Left ventricle myocardium inferior (tissue), 1 donor: ENCODE data around the gene OXER1. TPM values are rescaled to one million over a fixed set of nuclear protein-coding genes. Genes with fewer than 3 reads are reported as not detected.

Experiments used
- DNase-seq: peaks from one replicate; pipeline ENCODE4 v3.0.0-alpha.2; 2020
- H3K27ac ChIP-seq: fragments of 200-600 bp; replicated peaks from 2 replicates; pipeline ENCODE4 v1.8.0; 2021
- H3K27me3 ChIP-seq: fragments of 200-600 bp; 2 replicates; pipeline ENCODE4 v1.8.0; 2021; ENCODE audit warnings: low read depth
- H3K36me3 ChIP-seq: fragments of 200-600 bp; 2 replicates; pipeline ENCODE4 v1.8.0; 2021
- H3K4me1 ChIP-seq: fragments of 200-600 bp; 2 replicates; pipeline ENCODE4 v1.8.0; 2021
- H3K4me3 ChIP-seq: fragments of 200-600 bp; 2 replicates; pipeline ENCODE4 v1.8.0; 2021; ENCODE audit warnings: mild to moderate bottlenecking, moderate library complexity
- H3K9me3 ChIP-seq: fragments of 200-600 bp; replicated peaks from 2 replicates; pipeline ENCODE4 v1.8.0; 2021
- intact Hi-C: fragments of 100-400 bp; cut with micrococcal nuclease; formaldehyde crosslinking; loops from one replicate; pipeline ENCODE4 v1.11.0; 2022
- total RNA-seq: library from RNA; stranded (reverse); fragmentation: NEBNext Ultra II Directional; extraction: Animal tissue kit (Norgen Biotek cat#: 25700); gene quantifications from one replicate; pipeline ENCODE4 v1.2.1, GENCODE V29; 2021
- TF ChIP-seq, protein P1 (sequence below): fragments of 200-600 bp; IDR thresholded peaks from 2 replicates; pipeline ENCODE4 v1.8.0; 2021; ENCODE audit warnings: antibody characterized with exemption, mild to moderate bottlenecking, borderline replicate concordance
- donor health status: DM: no; HTN: yes; CAD: no; lungs with severe emphysema.

Gene OXER1
- total RNA-seq, 1 donor from 2014 or later: 0.36 TPM

DNA sequence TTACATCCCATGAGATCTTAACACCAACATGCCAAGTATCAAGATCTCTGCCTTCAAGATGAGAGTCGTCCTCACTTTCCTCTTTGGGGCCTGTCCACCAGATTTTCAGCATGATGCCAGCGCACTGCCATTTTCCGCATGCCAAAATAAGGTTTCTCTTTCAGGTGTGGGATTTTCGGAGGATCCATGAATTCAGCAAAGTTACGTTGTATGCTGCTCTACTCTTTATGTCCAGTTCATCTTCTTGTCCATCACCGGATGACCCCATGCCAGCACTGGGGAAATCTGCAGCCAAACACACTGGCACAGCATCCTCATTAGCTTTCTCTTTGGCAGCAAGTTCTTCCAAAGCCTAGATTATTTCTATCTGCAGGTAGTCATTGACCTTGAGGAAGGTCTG lies 33.3 kb upstream of the OXER1 start:
- no peaks in the 10 kb centered on the region for H3K9me3 ChIP-seq
- TF ChIP-seq, protein P1, sequence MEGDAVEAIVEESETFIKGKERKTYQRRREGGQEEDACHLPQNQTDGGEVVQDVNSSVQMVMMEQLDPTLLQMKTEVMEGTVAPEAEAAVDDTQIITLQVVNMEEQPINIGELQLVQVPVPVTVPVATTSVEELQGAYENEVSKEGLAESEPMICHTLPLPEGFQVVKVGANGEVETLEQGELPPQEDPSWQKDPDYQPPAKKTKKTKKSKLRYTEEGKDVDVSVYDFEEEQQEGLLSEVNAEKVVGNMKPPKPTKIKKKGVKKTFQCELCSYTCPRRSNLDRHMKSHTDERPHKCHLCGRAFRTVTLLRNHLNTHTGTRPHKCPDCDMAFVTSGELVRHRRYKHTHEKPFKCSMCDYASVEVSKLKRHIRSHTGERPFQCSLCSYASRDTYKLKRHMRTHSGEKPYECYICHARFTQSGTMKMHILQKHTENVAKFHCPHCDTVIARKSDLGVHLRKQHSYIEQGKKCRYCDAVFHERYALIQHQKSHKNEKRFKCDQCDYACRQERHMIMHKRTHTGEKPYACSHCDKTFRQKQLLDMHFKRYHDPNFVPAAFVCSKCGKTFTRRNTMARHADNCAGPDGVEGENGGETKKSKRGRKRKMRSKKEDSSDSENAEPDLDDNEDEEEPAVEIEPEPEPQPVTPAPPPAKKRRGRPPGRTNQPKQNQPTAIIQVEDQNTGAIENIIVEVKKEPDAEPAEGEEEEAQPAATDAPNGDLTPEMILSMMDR: no peak
- intact Hi-C loops: no loop called here

DNA sequence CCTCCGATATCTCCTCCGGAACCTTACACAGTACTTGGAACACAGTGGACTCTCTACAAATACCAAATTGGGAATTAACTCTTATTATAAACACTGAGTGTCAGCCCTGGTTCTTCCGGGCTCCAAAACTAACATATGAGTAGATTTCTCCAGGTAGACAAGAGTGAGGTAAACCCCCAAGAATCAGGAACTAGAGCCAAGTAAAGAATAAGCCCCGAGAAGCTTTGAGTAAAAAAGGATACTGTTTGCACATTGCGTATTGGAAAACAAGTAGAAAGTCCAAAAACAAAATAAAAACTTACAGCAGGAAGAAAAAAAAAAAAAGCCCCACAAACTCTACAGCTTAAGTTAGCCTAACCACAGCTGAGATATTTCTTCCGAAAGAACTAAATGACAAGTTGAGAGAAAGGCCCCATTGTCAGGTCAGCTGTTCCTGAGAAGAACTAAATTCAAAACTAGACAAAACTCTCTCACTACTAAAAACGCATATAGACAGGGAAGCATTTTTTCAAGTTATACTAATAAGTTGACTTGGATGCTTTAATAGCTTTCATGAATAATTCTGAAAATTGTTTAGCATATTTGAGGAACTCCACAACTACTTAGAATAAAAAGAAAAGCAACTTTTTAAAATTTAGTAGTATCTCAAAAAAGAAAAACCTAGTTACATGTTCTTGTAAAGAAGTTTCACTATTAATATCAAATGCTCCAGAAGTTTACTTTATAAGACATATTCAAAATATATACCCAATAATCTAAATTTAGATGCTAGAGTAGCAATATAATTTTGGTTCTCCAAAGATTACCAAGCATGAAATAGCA lies 32.7 kb upstream of the OXER1 start:
- Histone ChIP-seq H3K4me3 (no peak overlapping the region), H3K36me3 (no peaks in the 10 kb centered on the region), H3K9me3 (no peaks in the 10 kb centered on the region), H3K4me1 (peaks cover 38% of the 10 kb centered on the region), H3K27me3 (peaks cover 18% of the 10 kb centered on the region), H3K27ac (peak overlapping the region; percentile 91)
- intact Hi-C loops: no loop called here
- TF ChIP-seq, protein P1: no peak
- no peak for DNase-seq

More for the DNA sequence above, 33.3 kb upstream of the OXER1 start:
- peak overlapping the region; percentile 91 for H3K27ac ChIP-seq
- H3K36me3 ChIP-seq: no peaks in the 10 kb centered on the region
- peaks cover 11% of the 10 kb centered on the region for H3K27me3 ChIP-seq
- DNase-seq: no peak
- peaks cover 38% of the 10 kb centered on the region for H3K4me1 ChIP-seq
- no peak overlapping the region for H3K4me3 ChIP-seq

DNA sequence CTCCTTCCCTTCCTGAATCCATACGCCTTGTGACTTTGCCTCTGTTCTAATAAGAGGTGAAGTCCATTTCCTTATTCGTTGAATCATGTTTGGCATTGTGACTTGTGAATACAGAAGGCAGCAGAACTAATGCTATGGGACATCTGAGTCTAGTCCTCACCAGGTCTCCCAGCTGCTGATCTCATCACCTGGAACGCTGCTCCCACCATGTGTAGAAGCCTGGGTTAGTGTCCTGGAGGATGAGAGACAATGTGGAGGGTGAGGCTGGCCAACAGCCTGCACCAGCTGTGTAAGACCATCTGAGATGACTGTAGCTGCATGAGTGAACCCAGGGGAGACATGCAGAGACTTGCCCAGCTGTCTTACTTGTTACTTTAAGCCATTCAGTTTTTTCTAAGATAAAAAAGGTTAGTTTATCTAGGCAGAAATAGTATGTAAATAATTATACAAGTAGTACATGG lies 31.9 kb upstream of the OXER1 start:
- peak; percentile 38 for DNase-seq
- Histone ChIP-seq H3K4me1 (peaks cover 38% of the 10 kb centered on the region), H3K27me3 (peaks cover 26% of the 10 kb centered on the region), H3K9me3 (no peaks in the 10 kb centered on the region), H3K27ac (peak overlapping the region; percentile 91), H3K36me3 (no peaks in the 10 kb centered on the region), H3K4me3 (no peak overlapping the region)
- intact Hi-C loops: no loop called here
- TF ChIP-seq, protein P1: no peak

DNA sequence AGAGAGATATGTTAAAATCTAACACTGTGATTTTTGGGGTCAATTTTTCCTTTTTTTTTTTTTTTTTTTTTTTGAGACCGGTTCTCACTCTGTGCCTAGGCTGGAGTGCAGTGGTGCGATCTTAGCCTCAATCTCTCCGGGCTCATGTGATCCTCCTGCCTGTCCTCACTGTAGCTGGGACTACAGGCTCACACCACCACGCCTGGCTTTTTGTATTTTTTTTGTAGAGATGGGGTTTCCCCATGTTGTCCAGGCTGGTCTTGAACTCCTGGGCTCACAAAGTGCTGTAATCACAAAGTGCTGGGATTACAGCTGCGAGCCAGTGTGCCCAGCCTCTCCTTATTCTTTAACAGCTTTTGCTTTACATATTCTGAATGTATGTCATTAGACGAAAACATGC lies 31.3 kb upstream of the OXER1 start:
- H3K4me3 ChIP-seq: no peak overlapping the region
- no peaks in the 10 kb centered on the region for H3K9me3 ChIP-seq
- intact Hi-C loops: no loop called here
- peaks cover 39% of the 10 kb centered on the region for H3K4me1 ChIP-seq
- DNase-seq: no peak
- peak overlapping the region; percentile 91 for H3K27ac ChIP-seq
- TF ChIP-seq, protein P1: no peak
- H3K27me3 ChIP-seq: peaks cover 29% of the 10 kb centered on the region
- H3K36me3 ChIP-seq: no peaks in the 10 kb centered on the region

DNA sequence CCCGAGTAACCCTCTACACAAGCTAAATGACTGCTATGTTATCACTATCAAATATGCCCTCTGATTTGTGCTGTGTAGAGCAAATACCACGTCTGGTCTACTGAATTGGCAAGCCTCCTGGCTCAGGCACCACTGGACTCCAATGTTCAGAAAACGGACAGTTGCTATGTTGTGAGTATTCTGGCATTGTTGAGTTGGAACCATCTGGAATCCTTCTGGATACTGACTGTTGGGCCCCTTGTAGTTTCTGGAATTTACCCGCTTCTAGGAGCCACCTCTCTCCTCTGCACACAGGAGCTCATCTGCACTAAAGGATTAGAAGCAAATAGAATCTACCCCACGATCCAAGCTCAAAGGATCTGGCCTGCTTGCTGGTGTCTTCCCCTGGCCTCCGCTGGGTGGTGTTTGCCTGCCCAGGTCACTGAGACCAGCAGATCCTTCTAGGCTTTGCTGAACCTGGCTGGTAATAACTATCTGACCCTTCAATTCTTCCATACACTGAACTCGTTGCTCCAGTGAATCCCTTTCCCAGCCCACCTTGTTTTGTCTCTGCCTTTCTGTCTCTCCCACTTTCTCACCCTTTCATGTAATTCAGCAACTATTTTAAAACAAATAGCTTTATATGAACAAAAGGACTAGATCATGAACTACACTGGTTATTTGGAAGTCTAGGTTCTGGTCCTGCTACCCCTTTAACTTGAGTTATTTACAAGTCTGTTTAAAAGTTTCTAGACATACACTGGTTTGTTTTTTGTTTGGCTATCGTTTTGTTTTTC lies 30.5 kb upstream of the OXER1 start:
- peak overlapping the region; percentile 74 for H3K4me3 ChIP-seq
- peak overlapping the region; percentile 91 for H3K27ac ChIP-seq
- no peak for DNase-seq
- H3K9me3 ChIP-seq: no peaks in the 10 kb centered on the region
- intact Hi-C loops: no loop called here
- no peaks in the 10 kb centered on the region for H3K36me3 ChIP-seq
- H3K27me3 ChIP-seq: peaks cover 37% of the 10 kb centered on the region
- H3K4me1 ChIP-seq: peaks cover 39% of the 10 kb centered on the region
- TF ChIP-seq, protein P1: peak; percentile 22
